Gastroesophageal sphincter (tissue), 4 donors: Measurements from ENCODE around the gene VWA8. TPM values are rescaled to one million over a fixed set of nuclear protein-coding genes. Genes with fewer than 3 reads are reported as not detected.

Experiments used
- ATAC-seq: fragments of 150-250 bp; one replicate; pipeline ENCODE4 v1.9.1; 2016; ENCODE audit warnings: mild to moderate bottlenecking, moderate library complexity
- H3K27ac ChIP-seq, 4 donors: fragments of 200-600 bp; sonication (generic) in 3 of 4; 1 replicate in 3 of 4; 2 replicates in 1 of 4; pipeline ENCODE4 v1.5.1; 2016 to 2019
- H3K27me3 ChIP-seq: fragments of 200-600 bp; sonication (generic); one replicate; pipeline ENCODE4 v1.5.1; 2019
- H3K36me3 ChIP-seq, 2 donors: fragments of 200-600 bp; sonication (generic); one replicate each; pipeline ENCODE4 v1.5.1; 2019; ENCODE audit warnings: control low read depth in 1 of 2
- H3K4me1 ChIP-seq, 3 donors: fragments of 200-600 bp; sonication (generic); 1 replicate in 2 of 3; 2 replicates in 1 of 3; pipeline ENCODE4 v1.5.1; 2016 to 2019; ENCODE audit warnings: control low read depth in 2 of 3
- H3K4me3 ChIP-seq, 2 donors: fragments of 200-600 bp; sonication (generic); one replicate each; pipeline ENCODE4 v1.5.1; 2019; ENCODE audit warnings: mild to moderate bottlenecking in 1 of 2, moderate library complexity in 1 of 2
- H3K9me3 ChIP-seq, 3 donors: fragments of 200-600 bp; sonication (generic); one replicate each; pipeline ENCODE4 v1.5.1; 2017 to 2019; ENCODE audit warnings: control low read depth in 2 of 3
- CTCF ChIP-seq, 4 experiments: fragments of 200-600 bp in 2 of 4; fragments of 450-650 bp in 2 of 4; sonication (generic) in 1 of 4; IDR thresholded peaks; one replicate each; pipeline ENCODE4 v1.5.1; 2017 to 2019; ENCODE audit warnings: antibody characterized with exemption in 4 of 4, mild to moderate bottlenecking in 2 of 4, moderate library complexity in 2 of 4
- EP300 ChIP-seq: sonication (generic); formaldehyde crosslinking; IDR thresholded peaks from one replicate; pipeline ENCODE4 v1.6.1; 2017; ENCODE audit warnings: antibody characterized with exemption, mild to moderate bottlenecking
- POLR2A ChIP-seq, 2 donors: fragments of 450-650 bp; IDR thresholded peaks; one replicate each; pipeline ENCODE4 v1.6.1; 2017; ENCODE audit warnings: antibody characterized with exemption in 2 of 2, mild to moderate bottlenecking in 2 of 2, moderate library complexity in 1 of 2
- POLR2AphosphoS5 ChIP-seq: sonication (generic); formaldehyde crosslinking; IDR thresholded peaks from one replicate; pipeline ENCODE4 v1.6.1; 2017; ENCODE audit warnings: antibody characterized with exemption
- WGBS, 2 donors: methylation state at CpG; one replicate each; pipeline ENCODE4 v1.1.5; 2018; ENCODE audit warnings: low coverage in 1 of 2; 5-methylcytosine and 5-hydroxymethylcytosine counted together
- total RNA-seq, 4 donors: library from RNA; depleted of rRNA; stranded (reverse); fragments of >200 nt; gene quantifications; one replicate each; pipeline ENCODE4 v1.1.0, GENCODE V29; 2016

VWA8 gene
- total RNA-seq, 4 donors from 2014 or later = 20.3 to 34.7 (median 23.9) TPM

- no peak for ATAC-seq
- Histone ChIP-seq H3K27me3 (no peaks in the 10 kb centered on the region), H3K9me3 (no peaks in the 10 kb centered on the region), H3K4me1 (no peaks in the 10 kb centered on the region), H3K27ac (no peak overlapping the region), H3K4me3 (no peak overlapping the region), H3K36me3 (no peaks in the 10 kb centered on the region)
- TF ChIP-seq CTCF (IDR thresholded peaks at IDR 0.05) (no peak), POLR2A (IDR thresholded peaks at IDR 0.05) (no peak), POLR2AphosphoS5 (no peak), EP300 (no peak)
Observed at GRCh38 chr13:41970022-41970421, 9.1 kb upstream of the VWA8 start.

- 70 to 100% methylated on average over 2 to 4 of the region's 4 CpGs for WGBS, 2 donors
- H3K27me3 ChIP-seq = no peaks in the 10 kb centered on the region
- H3K27ac ChIP-seq = no peak overlapping the region
- no peaks in the 10 kb centered on the region for H3K4me1 ChIP-seq
- no peak for ATAC-seq
- TF ChIP-seq CTCF (IDR thresholded peaks at IDR 0.05) = no peak
- no peak for TF ChIP-seq EP300
- TF ChIP-seq POLR2AphosphoS5 = no peak
- no peak for TF ChIP-seq POLR2A (IDR thresholded peaks at IDR 0.05)
- no peaks in the 10 kb centered on the region for H3K36me3 ChIP-seq
- no peaks in the 10 kb centered on the region for H3K9me3 ChIP-seq
- H3K4me3 ChIP-seq = no peak overlapping the region
Observed at GRCh38 chr13:41969072-41969471, 8.2 kb upstream of the VWA8 start.

- TF ChIP-seq POLR2A (IDR thresholded peaks at IDR 0.05) (no peak), EP300 (no peak), CTCF (IDR thresholded peaks at IDR 0.05) (no peak), POLR2AphosphoS5 (no peak)
- no peak overlapping the region for H3K4me3 ChIP-seq
Observed at GRCh38 chr13:41966671-41967070, 5.8 kb upstream of the VWA8 start.

GRCh38 chr13:41962994-41963393 lies 2.1 kb upstream of the VWA8 start:
- Histone ChIP-seq H3K4me3 (no peak overlapping the region), H3K27ac (no peak overlapping the region), H3K27me3 (no peaks in the 10 kb centered on the region), H3K36me3 (no peaks in the 10 kb centered on the region), H3K4me1 (peaks cover 0 to 35% (median 0%) of the 10 kb centered on the region in 3 donors), H3K9me3 (no peaks in the 10 kb centered on the region)
- no peak for TF ChIP-seq EP300
- TF ChIP-seq POLR2A (IDR thresholded peaks at IDR 0.05) = no peak
- TF ChIP-seq POLR2AphosphoS5 = no peak
- no peak for TF ChIP-seq CTCF (IDR thresholded peaks at IDR 0.05)
- ATAC-seq = no peak
- WGBS, 2 donors = 100% methylated on average over 1 of the region's 1 CpG

More at GRCh38 chr13:41966671-41967070, 5.8 kb upstream of the VWA8 start:
- ATAC-seq = no peak
- Histone ChIP-seq H3K27ac (no peak overlapping the region), H3K9me3 (no peaks in the 10 kb centered on the region), H3K4me1 (peaks cover 0 to 4% (median 0%) of the 10 kb centered on the region in 3 donors), H3K27me3 (no peaks in the 10 kb centered on the region), H3K36me3 (no peaks in the 10 kb centered on the region)
- 75 to 78% methylated on average over 1 of the region's 1 CpG for WGBS, 2 donors

GRCh38 chr13:41961466-41961760 lies 504 bp upstream of the VWA8 start:
- Histone ChIP-seq H3K9me3 (no peaks in the 10 kb centered on the region), H3K4me3 (peak overlapping the region; percentile 90 to 92), H3K36me3 (no peaks in the 10 kb centered on the region), H3K27ac (peak overlapping the region; percentile 55 to 91 (median 88)), H3K4me1 (peaks cover 0 to 36% (median 0%) of the 10 kb centered on the region in 3 donors), H3K27me3 (no peaks in the 10 kb centered on the region)
- ATAC-seq = no peak
- TF ChIP-seq CTCF (IDR thresholded peaks at IDR 0.05) (no peak), POLR2AphosphoS5 (no peak), POLR2A (IDR thresholded peaks at IDR 0.05) (no peak), EP300 (no peak)
- 12 to 25% methylated on average over 6 of the region's 6 CpGs for WGBS, 2 donors
